Transverse colon (tissue), 4 donors: ENCODE data around the gene FBXO8. TPM values are rescaled to one million over a fixed set of nuclear protein-coding genes. Genes with fewer than 3 reads are reported as not detected.
A peak's percentile ranks its signal among the peaks of the same experiment; 100 is the strongest.

Experiments used
- DNase-seq: peaks from one replicate; pipeline ENCODE4 v3.0.0-alpha.2; 2019
- H3K27ac ChIP-seq, 4 donors: fragments of 200-600 bp; sonication (generic); 2 replicates each; pipeline ENCODE4 v1.5.1; 2016 to 2018; ENCODE audit warnings: inconsistent platforms in 4 of 4
- H3K27me3 ChIP-seq: fragments of 200-600 bp; sonication (generic); 2 replicates; pipeline ENCODE4 v1.5.1; 2017; ENCODE audit warnings: inconsistent platforms
- H3K36me3 ChIP-seq, 4 donors: fragments of 200-600 bp; sonication (generic); 2 replicates each; pipeline ENCODE4 v1.5.1; 2017 to 2019; ENCODE audit warnings: inconsistent platforms in 4 of 4
- H3K4me1 ChIP-seq, 4 donors: fragments of 200-600 bp; sonication (generic); 2 replicates each; pipeline ENCODE4 v1.5.1; 2017 to 2020; ENCODE audit warnings: inconsistent platforms in 4 of 4
- H3K4me3 ChIP-seq, 4 donors: fragments of 200-600 bp; sonication (generic); 1 replicate in 1 of 4; 2 replicates in 3 of 4; pipeline versions ENCODE4 v1.5.1 to v1.6.1; 2017 to 2019; ENCODE audit warnings: inconsistent platforms in 4 of 4
- H3K9me3 ChIP-seq, 2 donors: fragments of 200-600 bp; sonication (generic); 2 replicates each; pipeline ENCODE4 v1.5.1; 2017 to 2019; ENCODE audit warnings: inconsistent platforms in 2 of 2
- CTCF ChIP-seq, 5 experiments: fragments of 200-600 bp in 3 of 5; fragments of 450-650 bp in 2 of 5; sonication (generic) in 3 of 5; IDR thresholded peaks; 1 replicate in 2 of 5; 2 replicates in 3 of 5; pipeline ENCODE4 v1.5.1; 2016 to 2017; ENCODE audit warnings: antibody characterized with exemption in 5 of 5, inconsistent platforms in 3 of 5, mild to moderate bottlenecking in 2 of 5, moderate library complexity in 1 of 5
- EP300 ChIP-seq: sonication (generic); formaldehyde crosslinking; IDR thresholded peaks from one replicate; pipeline ENCODE4 v1.6.1; 2017; ENCODE audit warnings: antibody characterized with exemption, low read depth
- POLR2A ChIP-seq: fragments of 450-650 bp; IDR thresholded peaks from one replicate; pipeline ENCODE4 v1.6.1; 2016; ENCODE audit warnings: antibody characterized with exemption, mild to moderate bottlenecking, moderate library complexity
- POLR2AphosphoS5 ChIP-seq, 3 donors: sonication (generic); formaldehyde crosslinking; IDR thresholded peaks; one replicate each; pipeline ENCODE4 v1.6.1; 2016; ENCODE audit warnings: antibody characterized with exemption in 3 of 3
- WGBS, 2 donors: methylation state at CpG; one replicate each; pipeline ENCODE4 v1.1.5; 2018; ENCODE audit warnings: low coverage in 1 of 2; 5-methylcytosine and 5-hydroxymethylcytosine counted together
- in situ Hi-C, 4 donors: fragments of 200-750 bp; cut with MboI; loops; one replicate each; pipeline versions ENCODE4 v1.15.0 to v1.15.1; 2017; ENCODE audit warnings: low sequenced_read_pairs in 3 of 4, low pct_ligation_motif_present in 1 of 4, low pct_unique_long_range_greater_than_20kb in 1 of 4
- intact Hi-C: fragments of 100-400 bp; cut with DNase I; formaldehyde crosslinking; loops from one replicate; pipeline ENCODE4 v1.15.1; 2023; ENCODE audit warnings: low total_unique reads
- total RNA-seq, 4 donors: library from RNA; depleted of rRNA; stranded (reverse); fragments of >200 nt; gene quantifications; one replicate each; pipeline ENCODE4 v1.1.0, GENCODE V29; 2016

The FBXO8 gene
- total RNA-seq, 4 donors from 2014 or later = 30.1 to 45.3 (median 37.1) TPM

GRCh38 chr4:174214101-174214878, 69.2 kb downstream of the FBXO8 start:
- intact Hi-C loops = no loop called here
- 16 to 18% methylated on average over 21 to 47 of the region's 47 CpGs for WGBS, 2 donors
- peaks cover 99% of the 10 kb centered on the region for H3K27me3 ChIP-seq
- no peak for TF ChIP-seq POLR2A
- TF ChIP-seq POLR2AphosphoS5 (IDR thresholded peaks at IDR 0.05) = no peak
- H3K27ac ChIP-seq = peak overlapping the region in 1 of 4 donors; percentile 24
- peaks cover 3 to 37% (median 24%) of the 10 kb centered on the region in 4 donors for H3K4me1 ChIP-seq
- no peaks in the 10 kb centered on the region for H3K9me3 ChIP-seq
- H3K4me3 ChIP-seq = peak overlapping the region in 3 of 4 donors; percentile 8 to 38 (median 8)
- DNase-seq = no peak
- in situ Hi-C loops = loop anchor here in 1 of 4 donors (25.0 kb wide), 1 partner anchor 98 kb away; no protein-coding TSS in a partner anchor
- no peaks in the 10 kb centered on the region for H3K36me3 ChIP-seq

- Histone ChIP-seq H3K36me3 (no peaks in the 10 kb centered on the region), H3K27ac (peak overlapping the region in 1 of 4 donors; percentile 24), H3K4me1 (peaks cover 3 to 37% (median 24%) of the 10 kb centered on the region in 4 donors), H3K9me3 (no peaks in the 10 kb centered on the region), H3K4me3 (peak overlapping the region in 3 of 4 donors; percentile 8 to 38 (median 8)), H3K27me3 (peaks cover 99% of the 10 kb centered on the region)
- DNase-seq = no peak
- in situ Hi-C loops (loop anchor here in 1 of 4 donors (25.0 kb wide), 1 partner anchor 99 kb away; no protein-coding TSS in a partner anchor), intact Hi-C loops (no loop called here)
- 24 to 50% methylated on average over 4 to 16 of the region's 16 CpGs for WGBS, 2 donors
- TF ChIP-seq CTCF (IDR thresholded peaks at IDR 0.05) (no peak), POLR2A (no peak), EP300 (no peak), POLR2AphosphoS5 (IDR thresholded peaks at IDR 0.05) (no peak)
Observed at GRCh38 chr4:174213731-174214100, 69.8 kb downstream of the FBXO8 start.

GRCh38 chr4:174212061-174212460, 71.4 kb downstream of the FBXO8 start:
- DNase-seq = no peak
- in situ Hi-C loops = loop anchor here in 1 of 4 donors (25.0 kb wide), 1 partner anchor 100 kb away; no protein-coding TSS in a partner anchor
- TF ChIP-seq POLR2A = no peak
- Histone ChIP-seq H3K27me3 (peaks cover 95% of the 10 kb centered on the region), H3K36me3 (no peaks in the 10 kb centered on the region), H3K4me1 (peaks cover 3 to 24% (median 14%) of the 10 kb centered on the region in 4 donors), H3K27ac (no peak overlapping the region), H3K9me3 (no peaks in the 10 kb centered on the region), H3K4me3 (no peak overlapping the region)
- WGBS, 2 donors = 38 to 41% methylated on average over 5 of the region's 5 CpGs
- intact Hi-C loops = no loop called here

GRCh38 chr4:174211622-174212044, 71.8 kb downstream of the FBXO8 start:
- no peak for DNase-seq
- Histone ChIP-seq H3K4me3 (no peak overlapping the region), H3K27ac (no peak overlapping the region), H3K36me3 (no peaks in the 10 kb centered on the region), H3K27me3 (peaks cover 93% of the 10 kb centered on the region), H3K9me3 (no peaks in the 10 kb centered on the region), H3K4me1 (peaks cover 3 to 20% (median 11%) of the 10 kb centered on the region in 4 donors)
- intact Hi-C loops (no loop called here), in situ Hi-C loops (loop anchor here in 1 of 4 donors (25.0 kb wide), 1 partner anchor 101 kb away; no protein-coding TSS in a partner anchor)
- no peak for TF ChIP-seq EP300
- no peak for TF ChIP-seq CTCF (IDR thresholded peaks at IDR 0.05)
- no peak for TF ChIP-seq POLR2AphosphoS5 (IDR thresholded peaks at IDR 0.05)
- no peak for TF ChIP-seq POLR2A
- WGBS, 2 donors = 10 to 38% methylated on average over 13 to 23 of the region's 23 CpGs

- no peak for DNase-seq
- intact Hi-C loops = no loop called here
- no peak overlapping the region for H3K4me3 ChIP-seq
Observed at GRCh38 chr4:174210952-174211490, 72.4 kb downstream of the FBXO8 start.

More at GRCh38 chr4:174210952-174211490, 72.4 kb downstream of the FBXO8 start:
- H3K9me3 ChIP-seq = no peaks in the 10 kb centered on the region
- H3K27me3 ChIP-seq = peaks cover 91% of the 10 kb centered on the region
- peaks cover under 1 to 14% (median 9%) of the 10 kb centered on the region in 4 donors for H3K4me1 ChIP-seq
- H3K36me3 ChIP-seq = no peaks in the 10 kb centered on the region
- TF ChIP-seq POLR2AphosphoS5 (IDR thresholded peaks at IDR 0.05) = no peak
- TF ChIP-seq CTCF (IDR thresholded peaks at IDR 0.05) = no peak
- no peak for TF ChIP-seq EP300
- no peak for TF ChIP-seq POLR2A
- 68 to 69% methylated on average over 6 of the region's 6 CpGs for WGBS, 2 donors
- no peak overlapping the region for H3K27ac ChIP-seq
- in situ Hi-C loops = loop anchor here in 1 of 4 donors (25.0 kb wide), 1 partner anchor 101 kb away; no protein-coding TSS in a partner anchor
